NCI-H82 treated with DMSO at 0.1 percent for 48 hours (cell line): Measurements from ENCODE around the gene TMEM72.

Experiments
- DNase-seq: peaks from one replicate; lab custom pipeline; 2025; ENCODE audit not compliant: unreplicated experiment; lab: John Stamatoyannopoulos, UW

TMEM72 gene

GRCh38 chr10:44954042-44954441, 42.9 kb downstream of the TMEM72 start:
- DNase-seq, result no peak

- no peak for DNase-seq
These were observed 43.8 kb downstream of the TMEM72 start for GRCh38 chr10:44954962-44955361.

DNA sequence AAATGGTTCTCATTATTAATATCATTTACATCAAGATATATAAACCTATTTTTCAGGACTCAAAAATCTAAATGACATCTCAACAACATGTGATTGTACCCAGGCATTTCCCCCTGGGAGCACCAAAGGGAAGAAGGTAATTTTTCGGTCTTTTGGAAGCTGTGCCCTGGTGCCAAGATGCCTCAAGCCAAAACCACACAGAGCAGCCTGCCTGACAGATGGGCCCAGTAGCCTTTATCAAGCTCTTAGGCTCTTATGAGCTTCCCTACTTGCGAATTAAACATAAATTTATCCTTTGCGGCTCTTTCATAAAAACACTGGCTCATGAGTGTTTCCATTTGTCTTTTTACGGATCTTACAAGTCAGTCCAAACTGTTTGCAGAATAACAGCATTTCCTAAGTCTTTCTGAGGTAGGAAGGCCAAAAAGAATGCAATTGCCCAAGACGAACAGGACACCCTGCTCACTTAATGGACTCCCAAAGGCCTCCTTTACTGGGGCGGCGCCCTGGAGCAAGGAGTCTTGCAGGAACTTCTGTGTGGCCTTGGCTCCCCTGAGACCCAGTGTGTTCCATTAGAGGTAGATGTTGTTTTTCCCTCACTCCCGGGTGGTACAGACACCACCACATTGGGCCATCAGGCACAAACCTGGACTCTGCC, 44.4 kb downstream of the TMEM72 start:
- DNase-seq, result no peak

DNA sequence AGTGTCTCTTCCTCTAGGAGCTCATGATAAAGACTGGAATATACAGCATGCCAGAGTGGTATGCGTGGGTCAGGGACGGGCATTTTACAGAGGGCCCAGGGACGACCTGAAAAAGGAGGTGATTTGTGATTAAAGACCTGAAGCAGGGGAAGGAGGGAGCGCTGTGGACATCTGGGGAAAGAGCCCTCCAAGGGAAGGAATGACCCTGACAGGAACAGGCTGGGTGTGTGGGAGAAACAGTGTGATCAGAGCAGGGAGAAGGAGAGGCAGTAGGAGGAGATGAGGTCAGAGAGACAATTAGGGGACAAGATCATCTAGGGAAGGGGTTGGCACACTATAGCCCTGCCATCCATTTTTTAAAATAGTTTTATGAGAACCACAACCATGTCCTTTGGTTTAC, 45.1 kb downstream of the TMEM72 start:
- DNase-seq, result no peak

DNA sequence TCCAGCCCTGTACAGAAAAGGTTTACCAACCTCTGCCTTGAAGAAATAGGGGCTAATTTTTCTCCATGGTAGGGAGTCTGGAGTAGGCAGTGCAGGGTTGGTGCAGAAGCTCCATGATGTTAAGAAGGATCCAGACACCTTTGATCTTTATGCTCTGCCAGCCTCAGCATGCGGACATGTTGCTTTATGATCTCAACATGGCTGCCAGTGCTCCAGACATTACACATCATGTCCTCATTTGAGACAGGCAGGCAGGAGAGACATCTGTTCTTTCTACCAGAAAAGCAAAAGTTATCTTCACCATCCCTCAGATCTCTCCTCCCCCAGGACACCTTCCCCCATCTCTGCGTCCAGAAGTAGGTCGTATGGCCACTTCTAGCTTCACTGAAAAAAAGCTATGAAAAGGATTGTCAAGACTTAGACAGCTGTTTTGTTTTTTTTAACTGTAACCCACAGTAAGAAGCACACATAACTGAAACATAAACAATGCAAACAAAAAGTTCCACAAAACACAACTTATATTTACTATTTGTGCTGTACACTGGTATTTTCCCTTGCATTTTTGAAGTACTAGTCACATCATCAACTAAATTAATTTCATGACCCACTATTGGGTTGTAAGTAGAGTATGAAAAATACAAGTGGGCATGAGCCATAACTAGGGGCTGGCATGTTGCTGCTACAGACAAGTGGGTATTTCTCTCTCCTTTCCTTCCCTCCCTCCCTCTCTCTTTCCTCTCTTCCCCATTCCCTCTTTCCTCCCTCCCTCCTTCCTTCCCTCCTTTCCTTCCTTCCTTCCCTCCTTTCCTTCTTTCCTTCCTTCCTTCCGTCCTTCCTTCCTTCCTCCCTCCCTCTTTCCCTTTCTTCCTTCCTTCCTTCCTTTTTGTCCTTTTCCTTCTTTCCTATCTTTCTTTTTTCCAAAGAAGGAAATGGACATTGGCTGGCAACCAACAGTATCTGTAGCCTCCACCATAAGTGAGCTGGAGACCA, 45.9 kb downstream of the TMEM72 start:
- DNase-seq, result no peak

DNA sequence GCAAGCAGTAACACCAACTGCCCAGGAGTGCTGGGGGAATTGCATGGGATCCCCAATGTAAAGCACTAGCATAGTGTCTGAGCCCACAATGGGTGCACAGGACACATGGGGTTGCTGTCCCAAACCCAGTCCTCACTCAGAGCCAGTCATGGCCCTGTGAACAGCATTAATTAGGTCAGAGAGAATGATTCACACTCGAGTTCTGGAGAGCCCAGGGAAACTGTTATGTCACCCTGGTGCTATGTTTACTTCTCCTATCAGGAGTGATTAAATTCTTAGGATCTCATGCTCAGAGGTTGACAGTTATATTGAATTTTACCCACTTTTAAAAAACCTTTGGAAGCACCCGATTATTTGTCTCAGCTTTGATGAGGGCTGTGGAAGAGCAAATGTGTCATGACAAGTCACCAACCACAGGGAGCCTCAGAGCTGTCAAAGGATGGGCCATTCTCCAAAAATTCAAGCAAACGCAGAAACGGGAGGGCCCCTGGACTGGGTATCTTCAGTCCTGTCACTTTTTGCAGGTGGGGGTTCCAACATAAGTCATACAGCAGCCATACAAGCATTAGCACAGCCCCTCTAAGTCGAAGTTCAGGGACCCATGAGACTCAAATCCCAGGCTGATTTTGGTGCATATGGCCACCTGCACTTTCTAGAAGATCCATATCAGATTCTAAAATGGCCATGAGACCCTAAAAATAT, 47.2 kb downstream of the TMEM72 start:
- no peak for DNase-seq

DNA sequence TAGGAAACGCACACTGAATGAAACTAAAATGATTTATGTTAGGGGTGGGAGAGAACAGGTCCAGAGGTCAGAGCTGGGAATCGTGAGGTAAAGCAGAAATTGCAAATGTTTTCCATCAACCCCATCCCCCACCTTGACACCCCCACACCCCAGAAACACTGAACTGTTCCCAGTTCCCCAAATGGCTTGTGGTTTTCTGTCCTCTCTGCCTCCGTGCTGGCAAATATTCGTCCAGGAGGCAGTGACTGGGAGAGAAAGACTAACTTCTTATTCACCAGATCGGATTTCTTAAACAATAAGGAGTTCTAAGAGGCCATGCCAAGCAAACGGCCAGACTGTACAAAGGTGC, 47.7 kb downstream of the TMEM72 start:
- no peak for DNase-seq

- peak; percentile 40 for DNase-seq
These were observed 48.3 kb downstream of the TMEM72 start, which contains the start of gene RASSF4 for GRCh38 chr10:44959247-44960087. TSS of gene RASSF4 (plus strand) at chr10:44959802. CDS start at chr10:44970203, 10,401 bp downstream.

GRCh38 chr10:44960088-44960460, 48.9 kb downstream of the TMEM72 start:
- DNase-seq, result no peak

DNA sequence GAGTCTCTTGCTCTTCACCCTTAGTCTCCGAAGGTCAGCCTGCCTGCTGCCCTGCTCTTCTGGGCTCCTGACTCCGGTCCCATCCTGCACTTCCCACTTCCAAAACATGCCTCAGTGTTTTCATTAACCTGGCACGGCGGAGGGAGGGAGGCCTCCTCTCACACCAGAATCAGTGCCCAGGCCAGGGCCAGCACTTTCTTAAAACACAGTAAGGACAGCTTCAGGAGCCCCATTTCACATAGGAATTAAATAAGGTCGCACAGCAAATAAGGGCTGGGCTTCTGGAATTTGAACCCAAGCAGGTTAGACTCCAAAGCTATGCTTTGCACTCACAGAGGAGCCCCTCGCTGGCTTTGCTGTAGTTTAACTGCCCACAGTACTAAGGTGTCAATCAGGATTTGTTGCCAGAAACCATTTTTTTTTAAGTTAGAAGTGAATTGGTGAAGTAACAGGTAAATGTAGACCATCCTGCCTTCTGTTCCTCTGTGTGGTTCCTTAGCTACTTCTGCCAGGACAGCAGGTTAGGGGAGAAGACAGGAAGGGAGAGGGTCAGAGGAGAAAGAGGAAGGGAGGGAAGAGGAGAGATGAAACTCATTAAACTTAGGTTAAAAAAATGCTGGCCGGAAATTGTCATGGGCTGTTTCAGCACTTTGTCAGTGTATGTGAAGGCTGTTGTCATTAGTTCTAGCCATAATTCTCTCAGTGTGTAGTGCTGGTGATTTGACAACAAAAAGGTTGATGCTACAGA, 49.5 kb downstream of the TMEM72 start:
- no peak for DNase-seq

- no peak for DNase-seq
These were observed 50.1 kb downstream of the TMEM72 start for GRCh38 chr10:44961230-44961571.

GRCh38 chr10:44961931-44962750, 51.0 kb downstream of the TMEM72 start:
- DNase-seq, result no peak

DNA sequence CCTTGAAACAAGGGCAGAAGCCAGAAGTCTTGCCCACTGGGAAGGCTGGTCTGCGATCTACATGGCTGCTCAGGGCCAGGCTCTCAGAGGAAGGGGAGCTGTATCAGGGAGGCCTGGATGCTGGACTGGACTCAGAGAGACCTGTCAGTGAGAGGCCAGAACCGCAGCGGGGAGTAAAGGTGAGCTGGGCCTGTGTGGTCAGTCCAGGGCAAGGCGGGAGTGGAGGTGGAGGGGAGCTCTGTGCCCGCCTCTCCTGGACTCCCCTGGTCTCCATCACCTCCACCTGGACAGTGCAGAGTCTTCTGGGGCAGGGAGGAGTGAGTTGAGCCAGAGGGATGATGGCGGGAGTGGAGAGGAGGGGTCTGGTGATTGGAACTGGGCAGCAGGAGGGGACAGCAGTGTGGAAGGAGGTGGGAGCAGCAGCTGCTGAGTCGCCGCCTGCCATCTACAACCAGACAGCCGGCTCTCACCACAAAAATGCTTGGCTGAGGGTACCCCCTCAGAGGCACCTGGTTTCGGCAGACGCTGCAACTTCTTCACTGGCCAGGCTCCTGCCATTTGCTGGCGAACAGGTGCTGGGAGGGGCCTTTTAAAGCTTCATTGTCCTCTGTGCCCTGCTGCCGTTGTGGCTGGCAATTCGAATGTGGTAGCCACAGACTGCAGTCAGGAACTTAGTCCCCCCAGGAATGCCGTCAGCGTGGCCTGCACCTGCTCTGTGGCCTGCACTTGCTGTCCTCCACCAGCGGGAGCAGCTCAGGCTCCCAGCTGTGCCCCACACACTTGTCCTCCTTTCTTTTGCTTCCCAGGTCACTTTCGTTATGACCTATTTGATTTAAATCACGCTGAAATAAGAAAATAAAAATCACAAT, 52.0 kb downstream of the TMEM72 start:
- no peak for DNase-seq

- no peak for DNase-seq
These were observed 52.9 kb downstream of the TMEM72 start for GRCh38 chr10:44963772-44964633.

DNA sequence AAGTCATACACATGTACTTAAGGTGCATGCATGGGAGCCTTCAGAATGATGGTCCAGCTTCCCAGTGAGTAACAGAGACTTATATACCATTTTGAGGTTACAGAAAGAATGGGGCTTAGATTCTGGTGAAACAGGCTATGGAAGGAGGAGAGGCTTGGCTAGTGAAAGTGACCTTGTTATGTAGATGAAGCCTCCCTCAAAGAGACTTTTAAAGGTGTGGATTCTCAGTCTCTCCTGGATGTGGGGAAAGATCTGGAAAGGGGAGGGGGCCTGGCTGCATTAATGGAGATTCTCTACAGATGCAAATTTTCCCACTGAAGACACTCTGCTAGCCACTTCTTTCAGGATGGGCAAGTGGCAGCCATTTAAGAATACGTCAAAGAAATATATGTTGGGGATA, 54.0 kb downstream of the TMEM72 start:
- DNase-seq, result no peak

GRCh38 chr10:44965651-44966097, 54.5 kb downstream of the TMEM72 start:
- DNase-seq, result no peak

- no peak for DNase-seq
These were observed 55.1 kb downstream of the TMEM72 start for GRCh38 chr10:44966129-44966815.
